HG02885 (cell line): ENCODE results near the gene IRF8.

ENCODE experiments used
- ATAC-seq: cut with Tn5 transposase; IDR thresholded peaks from one replicate; pipeline ENCODE4 v1.9.1; 2021; ENCODE audit warnings: mild to moderate bottlenecking; ENCODE audit not compliant: unreplicated experiment, poor library complexity

The IRF8 gene

GRCh38 chr16:85911251-85911930, 12.4 kb downstream of the IRF8 start:
- no peak for ATAC-seq

- ATAC-seq = no peak
Observed at GRCh38 chr16:85912211-85912974, 13.4 kb downstream of the IRF8 start.

- ATAC-seq = no peak
Observed at GRCh38 chr16:85913141-85913601, 14.2 kb downstream of the IRF8 start.

GRCh38 chr16:85913688-85914422, 14.9 kb downstream of the IRF8 start:
- no peak for ATAC-seq

- ATAC-seq = no peak
Observed at GRCh38 chr16:85914423-85914794, 15.4 kb downstream of the IRF8 start.

GRCh38 chr16:85915125-85915845, 16.3 kb downstream of the IRF8 start:
- no peak for ATAC-seq

GRCh38 chr16:85916141-85916890, 17.4 kb downstream of the IRF8 start:
- ATAC-seq = no peak

GRCh38 chr16:85917012-85917411, 18.1 kb downstream of the IRF8 start:
- ATAC-seq = no peak

- no peak for ATAC-seq
Observed at GRCh38 chr16:85917959-85918358, 19.0 kb downstream of the IRF8 start.

GRCh38 chr16:85918436-85918835, 19.5 kb downstream of the IRF8 start:
- no peak for ATAC-seq

GRCh38 chr16:85919271-85920267, 20.6 kb downstream of the IRF8 start:
- no peak for ATAC-seq

- ATAC-seq = no peak
Observed at GRCh38 chr16:85921026-85921425, 22.1 kb downstream of the IRF8 start.

- ATAC-seq = no peak
Observed at GRCh38 chr16:85923153-85924021, 24.4 kb downstream of the IRF8 start.

GRCh38 chr16:85924675-85925074, 25.7 kb downstream of the IRF8 start:
- ATAC-seq = no peak

- ATAC-seq = no peak
Observed at GRCh38 chr16:85926370-85926769, 27.4 kb downstream of the IRF8 start.

GRCh38 chr16:85927371-85927770, 28.4 kb downstream of the IRF8 start:
- no peak for ATAC-seq

GRCh38 chr16:85927959-85928358, 29.0 kb downstream of the IRF8 start:
- no peak for ATAC-seq

GRCh38 chr16:85928401-85928820, 29.4 kb downstream of the IRF8 start:
- no peak for ATAC-seq
